OCI-LY1 (cell line): ENCODE results near the gene MSL3.

ENCODE experiments used
- EZH2 ChIP-seq: fragments of 200-600 bp; sonication (generic), shearing (Covaris generic); IDR thresholded peaks from 2 replicates; pipeline ENCODE4 v1.8.0; 2017; ENCODE audit warnings: borderline replicate concordance, mixed run types, mild to moderate bottlenecking, antibody characterized with exemption, low read length, moderate library complexity, mixed read lengths
- TF ChIP-seq, protein P1 (sequence below): fragments of 200-600 bp; sonication (generic), shearing (Covaris generic); IDR thresholded peaks from 2 replicates; pipeline ENCODE4 v1.5.1; 2017; ENCODE audit warnings: mild to moderate bottlenecking, antibody characterized with exemption, low read length, moderate library complexity, mixed read lengths

DNA sequence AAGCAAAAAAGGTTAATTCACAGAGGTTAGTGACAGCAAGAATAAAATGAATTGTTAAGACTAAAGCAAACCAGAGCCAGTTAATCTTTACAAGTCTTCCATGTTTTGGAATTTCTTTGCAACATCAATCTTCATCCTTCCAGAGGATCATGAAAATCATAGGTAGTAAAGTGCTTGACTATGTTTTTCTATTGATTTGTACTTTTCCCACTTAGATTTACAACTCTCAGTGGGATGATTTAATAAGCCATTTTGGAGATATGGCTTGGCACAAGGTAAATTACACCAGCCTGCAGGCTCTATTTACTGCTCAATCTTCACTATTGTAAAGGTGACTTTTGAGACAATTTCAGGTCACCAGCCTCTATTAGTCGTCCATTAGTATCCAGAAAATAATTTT lies 26.5 kb downstream of the MSL3 start:
- TF ChIP-seq, protein P1, sequence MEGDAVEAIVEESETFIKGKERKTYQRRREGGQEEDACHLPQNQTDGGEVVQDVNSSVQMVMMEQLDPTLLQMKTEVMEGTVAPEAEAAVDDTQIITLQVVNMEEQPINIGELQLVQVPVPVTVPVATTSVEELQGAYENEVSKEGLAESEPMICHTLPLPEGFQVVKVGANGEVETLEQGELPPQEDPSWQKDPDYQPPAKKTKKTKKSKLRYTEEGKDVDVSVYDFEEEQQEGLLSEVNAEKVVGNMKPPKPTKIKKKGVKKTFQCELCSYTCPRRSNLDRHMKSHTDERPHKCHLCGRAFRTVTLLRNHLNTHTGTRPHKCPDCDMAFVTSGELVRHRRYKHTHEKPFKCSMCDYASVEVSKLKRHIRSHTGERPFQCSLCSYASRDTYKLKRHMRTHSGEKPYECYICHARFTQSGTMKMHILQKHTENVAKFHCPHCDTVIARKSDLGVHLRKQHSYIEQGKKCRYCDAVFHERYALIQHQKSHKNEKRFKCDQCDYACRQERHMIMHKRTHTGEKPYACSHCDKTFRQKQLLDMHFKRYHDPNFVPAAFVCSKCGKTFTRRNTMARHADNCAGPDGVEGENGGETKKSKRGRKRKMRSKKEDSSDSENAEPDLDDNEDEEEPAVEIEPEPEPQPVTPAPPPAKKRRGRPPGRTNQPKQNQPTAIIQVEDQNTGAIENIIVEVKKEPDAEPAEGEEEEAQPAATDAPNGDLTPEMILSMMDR = no peak
- no peak for TF ChIP-seq EZH2
